T-helper 2 cell treated with Interferon-gamma antibody and Interleukin-4, amounts not matched to agents 100 ng/mL and 5 ng/mL, for 36 hours (primary cell): ENCODE results near the gene DGKA. TPM values are rescaled to one million over a fixed set of nuclear protein-coding genes. Genes with fewer than 3 reads are reported as not detected.
"Not testable (repeated sequence)": the region's sequence is repeated elsewhere in the genome, so short reads cannot be mapped to it uniquely, and the experiment has no call there.

Experiments
- intact Hi-C: fragments of 100-400 bp; cut with micrococcal nuclease; formaldehyde crosslinking; loops from one replicate; pipeline ENCODE4 v1.15.1; 2023
- total RNA-seq: library from RNA; stranded (reverse); gene quantifications from 2 replicates; pipeline ENCODE4 v1.2.3, GENCODE V29; 2022

Gene DGKA
- 532 and 550 TPM in 2 replicates for total RNA-seq

- intact Hi-C loops: loop anchor here (1.0 kb wide), 1 partner anchor 110 kb away; the partner anchor contains the start of gene RPS26
Observed at GRCh38 chr12:55930771-55931316, at the start of gene DGKA. Gene DGKA (plus strand): TSS chr12:55931162. CDS start chr12:55936504, 5,342 bp downstream.

- intact Hi-C loops: no loop called here
Observed at GRCh38 chr12:55885113-55885512, 45.8 kb upstream of the DGKA start.

- intact Hi-C loops: no loop called here
Observed at GRCh38 chr12:55891310-55891709, 39.7 kb upstream of the DGKA start.

GRCh38 chr12:55893723-55894122 is 37.2 kb upstream of the DGKA start:
- intact Hi-C loops: no loop called here

- intact Hi-C loops: no loop called here
Observed at GRCh38 chr12:55899082-55899481, 31.9 kb upstream of the DGKA start.

GRCh38 chr12:55901881-55902490 is 29.0 kb upstream of the DGKA start:
- intact Hi-C loops: no loop called here

GRCh38 chr12:55906056-55906455 is 24.9 kb upstream of the DGKA start:
- intact Hi-C loops: no loop called here

- intact Hi-C loops: no loop called here
Observed at GRCh38 chr12:55908726-55909512, 22.0 kb upstream of the DGKA start.

GRCh38 chr12:55909513-55909884 is 21.5 kb upstream of the DGKA start:
- intact Hi-C loops: no loop called here

GRCh38 chr12:55912908-55913307 is 18.1 kb upstream of the DGKA start:
- intact Hi-C loops: no loop called here

GRCh38 chr12:55915482-55915859 is 15.5 kb upstream of the DGKA start:
- intact Hi-C loops: no loop called here

- intact Hi-C loops: not testable (repeated sequence)
Observed at GRCh38 chr12:55919032-55919431, 11.9 kb upstream of the DGKA start.

- intact Hi-C loops: no loop called here
Observed at GRCh38 chr12:55922126-55922525, 8.8 kb upstream of the DGKA start.

- intact Hi-C loops: not testable (repeated sequence)
Observed at GRCh38 chr12:55923648-55924047, 7.3 kb upstream of the DGKA start.

- intact Hi-C loops: loop anchor here (5.0 kb wide), 3 partner anchors 227 to 707 kb away; partner anchors contain the start of genes BAZ2A, MYL6B, NABP2 and RNF41
Observed at GRCh38 chr12:55925371-55925770, 5.6 kb upstream of the DGKA start.

- intact Hi-C loops: loop anchor here (5.0 kb wide), 3 partner anchors 226 to 706 kb away; partner anchors contain the start of genes BAZ2A, MYL6B, NABP2 and RNF41
Observed at GRCh38 chr12:55925870-55926737, 4.9 kb upstream of the DGKA start.

GRCh38 chr12:55926738-55927587 is 4.0 kb upstream of the DGKA start:
- intact Hi-C loops: loop anchor here (1.0 to 5.0 kb wide), 5 partner anchors 98 to 705 kb away; partner anchors contain the start of genes BAZ2A, DNAJC14, MYL6B and NABP2

- intact Hi-C loops: loop anchor here (1.0 to 5.0 kb wide), 8 partner anchors 93 to 704 kb away; partner anchors contain the start of genes BAZ2A, BLOC1S1, DNAJC14 and IKZF4
Observed at GRCh38 chr12:55927588-55928502, 3.1 kb upstream of the DGKA start, which contains the start of gene PYM1. Gene PYM1 (minus strand): TSS chr12:55927894. CDS start chr12:55927761, 133 bp downstream.

- intact Hi-C loops: loop anchor here (1.0 to 5.0 kb wide), 10 partner anchors 11 to 703 kb away; partner anchors contain the start of genes BAZ2A, BLOC1S1, MYL6B and NABP2
Observed at GRCh38 chr12:55929306-55929791, 1.6 kb upstream of the DGKA start.
